WTC11 (cell line): ENCODE measurements around the gene LYPD6. TPM values are rescaled to one million over a fixed set of nuclear protein-coding genes. Genes with fewer than 3 reads are reported as not detected.

Source experiments
- ATAC-seq: fragments of 200-7000 bp; cut with Tn5 transposase; 2 replicates; pipeline ENCODE4 v1.10.0; 2021; ENCODE audit warnings: mild to moderate bottlenecking, moderate library complexity
- CTCF ChIA-PET: fragments of 300-600 bp; sonication (Branson Sonifier 250); formaldehyde crosslinking; loops from one replicate; lab custom pipeline; 2021; ENCODE audit warnings: antibody characterized with exemption; lab: Charles Lee
- POLR2A ChIA-PET: fragments of 350-600 bp; sonication (Branson Sonifier 250); formaldehyde crosslinking; loops from one replicate; lab custom pipeline; 2021; ENCODE audit warnings: antibody characterized with exemption; lab: Charles Lee
- DNase-seq: peaks from one replicate; pipeline ENCODE4 v3.0.0; 2021; ENCODE audit warnings: low spot score
- H3K27ac Mint-ChIP-seq: 2 replicates; pipeline ENCODE4 v1.8.0; 2021; ENCODE audit warnings: mixed read lengths
- H3K27me3 Mint-ChIP-seq: 2 replicates; pipeline ENCODE4 v1.8.0; 2021; ENCODE audit warnings: low read depth, mild to moderate bottlenecking, moderate library complexity, mixed read lengths
- H3K36me3 Mint-ChIP-seq: 2 replicates; pipeline ENCODE4 v1.8.0; 2021; ENCODE audit warnings: mixed read lengths
- H3K4me1 Mint-ChIP-seq: 2 replicates; pipeline ENCODE4 v1.8.0; 2022; ENCODE audit warnings: mixed read lengths
- H3K4me3 Mint-ChIP-seq: 2 replicates; pipeline ENCODE4 v1.8.0; 2021; ENCODE audit warnings: mild to moderate bottlenecking, moderate library complexity, mixed read lengths
- H3K9me3 Mint-ChIP-seq: 2 replicates; pipeline ENCODE4 v1.8.0; 2021; ENCODE audit warnings: mixed read lengths
- AFF4 ChIP-seq: sonication (generic); formaldehyde crosslinking; IDR thresholded peaks from 2 replicates; pipeline ENCODE4 v1.8.1; 2023; ENCODE audit warnings: mild to moderate bottlenecking, missing genetic modification reagents, borderline replicate concordance
- ETV6 ChIP-seq: sonication (generic); formaldehyde crosslinking; IDR thresholded peaks from 2 replicates; pipeline ENCODE4 v1.8.1; 2022; ENCODE audit warnings: mild to moderate bottlenecking, missing genetic modification reagents
- FOXP4 ChIP-seq: sonication (generic); formaldehyde crosslinking; IDR thresholded peaks from 2 replicates; pipeline ENCODE4 v1.8.0; 2022; ENCODE audit warnings: mild to moderate bottlenecking, missing genetic modification reagents
- IRF1 ChIP-seq: sonication (generic); formaldehyde crosslinking; IDR thresholded peaks from 2 replicates; pipeline ENCODE4 v1.8.0; 2023; ENCODE audit warnings: missing genetic modification reagents
- JUN ChIP-seq: sonication (generic); formaldehyde crosslinking; IDR thresholded peaks from 2 replicates; pipeline ENCODE4 v1.8.0; 2023; ENCODE audit warnings: mild to moderate bottlenecking, missing genetic modification reagents
- KAT7 ChIP-seq: sonication (generic); formaldehyde crosslinking; IDR thresholded peaks from 2 replicates; pipeline ENCODE4 v1.8.1; 2023; ENCODE audit warnings: missing genetic modification reagents, mild to moderate bottlenecking, borderline replicate concordance
- MLX ChIP-seq: sonication (generic); formaldehyde crosslinking; IDR thresholded peaks from 2 replicates; pipeline ENCODE4 v1.8.1; 2023; ENCODE audit warnings: mild to moderate bottlenecking, missing genetic modification reagents, moderate library complexity
- SP1 ChIP-seq: sonication (generic); formaldehyde crosslinking; conservative IDR thresholded peaks from 2 replicates; pipeline ENCODE4 v1.8.1; 2022; ENCODE audit warnings: missing genetic modification reagents
- TEAD1 ChIP-seq: sonication (generic); formaldehyde crosslinking; IDR thresholded peaks from 2 replicates; pipeline ENCODE4 v1.8.0; 2022; ENCODE audit warnings: mild to moderate bottlenecking, missing genetic modification reagents
- ZBTB43 ChIP-seq: sonication (generic); formaldehyde crosslinking; IDR thresholded peaks from 2 replicates; pipeline ENCODE4 v1.8.1; 2023; ENCODE audit warnings: mild to moderate bottlenecking, missing genetic modification reagents
- ZNF138 ChIP-seq: sonication (generic); formaldehyde crosslinking; conservative IDR thresholded peaks from 2 replicates; pipeline ENCODE4 v1.8.1; 2022; ENCODE audit warnings: mild to moderate bottlenecking, moderate library complexity, missing genetic modification reagents
- ZNF232 ChIP-seq: sonication (generic); formaldehyde crosslinking; IDR thresholded peaks from 2 replicates; pipeline ENCODE4 v1.8.0; 2022; ENCODE audit warnings: mild to moderate bottlenecking, missing genetic modification reagents
- total RNA-seq: library from RNA; stranded (reverse); gene quantifications from 3 replicates; pipeline ENCODE4 v1.2.3, GENCODE V29; 2021
- TF ChIP-seq, protein P1 (sequence below): sonication (generic); formaldehyde crosslinking; IDR thresholded peaks from 2 replicates; pipeline ENCODE4 v1.8.0; 2022; ENCODE audit warnings: mild to moderate bottlenecking, missing genetic modification reagents
- TF ChIP-seq, protein P2 (sequence below): fragments of 200-600 bp; IDR thresholded peaks from 2 replicates; pipeline ENCODE4 v1.8.0; 2022; ENCODE audit warnings: antibody characterized with exemption

LYPD6 gene
- total RNA-seq, 1 experiment from 2014 or later = 4.8 TPM

- peaks cover 8% of the 10 kb centered on the region for H3K4me1 Mint-ChIP-seq
- no peaks in the 10 kb centered on the region; the same call in 1 of the 2 replicates for H3K27me3 Mint-ChIP-seq
- TF ChIP-seq JUN (CRISPR knock-in tag) = no peak
- no peak for TF ChIP-seq KAT7 (CRISPR knock-in tag)
- TF ChIP-seq, protein P1, sequence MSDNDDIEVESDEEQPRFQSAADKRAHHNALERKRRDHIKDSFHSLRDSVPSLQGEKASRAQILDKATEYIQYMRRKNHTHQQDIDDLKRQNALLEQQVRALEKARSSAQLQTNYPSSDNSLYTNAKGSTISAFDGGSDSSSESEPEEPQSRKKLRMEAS (CRISPR knock-in tag) = no peak
- TF ChIP-seq AFF4 (CRISPR knock-in tag) = no peak
- TF ChIP-seq ZNF138 (CRISPR knock-in tag) = no peak
- TF ChIP-seq, all 79 proteins: peak for 0
- 0 out of 2 replicates have a peak, but pooled peaks cover 2% of the 10 kb centered on the region for H3K36me3 Mint-ChIP-seq
- DNase-seq (no peak), ATAC-seq (peak; percentile 34; the same call in 1 of the 2 replicates)
- ChIA-PET POLR2A (no interaction called here), CTCF (interaction anchor here (1.7 kb wide), 1 partner anchor 9 kb away, joined by 4 read pairs; no protein-coding TSS in a partner anchor)
- H3K9me3 Mint-ChIP-seq = peaks cover 6% of the 10 kb centered on the region; the same call in 1 of the 2 replicates
- H3K27ac Mint-ChIP-seq = no peak overlapping the region
- H3K4me3 Mint-ChIP-seq = no peak overlapping the region
Measured at GRCh38 chr2:149320362-149320761, 10.0 kb upstream of the LYPD6 start.

DNA sequence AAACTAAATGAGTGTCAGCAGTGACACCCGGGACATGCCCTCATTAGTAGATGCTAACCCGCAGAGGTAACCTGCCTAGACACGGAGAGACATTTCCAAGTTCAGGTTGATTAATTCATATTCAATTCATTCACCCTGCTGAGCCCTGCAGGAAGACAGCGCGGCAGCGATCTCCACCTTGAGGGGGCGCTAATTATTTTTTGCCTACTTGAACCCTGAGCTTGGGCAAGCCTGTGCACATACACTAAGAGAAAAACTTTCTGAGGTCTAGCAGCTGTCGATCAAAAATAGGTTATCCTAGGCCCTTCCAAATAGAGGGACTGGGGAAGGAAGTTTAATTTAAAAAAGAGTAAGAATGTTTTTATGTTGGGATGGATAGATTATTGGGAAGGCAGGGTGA lies 1.3 kb upstream of the LYPD6 start:
- Mint-ChIP-seq H3K4me1 (peaks cover 27% of the 10 kb centered on the region), H3K36me3 (no peaks in the 10 kb centered on the region), H3K27me3 (peaks cover 20% of the 10 kb centered on the region), H3K9me3 (no peaks in the 10 kb centered on the region), H3K27ac (no peak overlapping the region), H3K4me3 (peak overlapping the region; percentile 77)
- ChIA-PET CTCF (interaction anchor here (0.6 to 3.1 kb wide), 25 partner anchors 8 to 312 kb away, joined by 3 to 18 read pairs (median 3); partner anchors contain the start of gene LYPD6B), POLR2A (no interaction called here)
- TF ChIP-seq, protein P2, sequence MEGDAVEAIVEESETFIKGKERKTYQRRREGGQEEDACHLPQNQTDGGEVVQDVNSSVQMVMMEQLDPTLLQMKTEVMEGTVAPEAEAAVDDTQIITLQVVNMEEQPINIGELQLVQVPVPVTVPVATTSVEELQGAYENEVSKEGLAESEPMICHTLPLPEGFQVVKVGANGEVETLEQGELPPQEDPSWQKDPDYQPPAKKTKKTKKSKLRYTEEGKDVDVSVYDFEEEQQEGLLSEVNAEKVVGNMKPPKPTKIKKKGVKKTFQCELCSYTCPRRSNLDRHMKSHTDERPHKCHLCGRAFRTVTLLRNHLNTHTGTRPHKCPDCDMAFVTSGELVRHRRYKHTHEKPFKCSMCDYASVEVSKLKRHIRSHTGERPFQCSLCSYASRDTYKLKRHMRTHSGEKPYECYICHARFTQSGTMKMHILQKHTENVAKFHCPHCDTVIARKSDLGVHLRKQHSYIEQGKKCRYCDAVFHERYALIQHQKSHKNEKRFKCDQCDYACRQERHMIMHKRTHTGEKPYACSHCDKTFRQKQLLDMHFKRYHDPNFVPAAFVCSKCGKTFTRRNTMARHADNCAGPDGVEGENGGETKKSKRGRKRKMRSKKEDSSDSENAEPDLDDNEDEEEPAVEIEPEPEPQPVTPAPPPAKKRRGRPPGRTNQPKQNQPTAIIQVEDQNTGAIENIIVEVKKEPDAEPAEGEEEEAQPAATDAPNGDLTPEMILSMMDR = peak; percentile 46; the same call in 1 of the 2 replicates
- TF ChIP-seq ZNF232 = no peak
- ATAC-seq (no peak), DNase-seq (peak; percentile 52)

DNA sequence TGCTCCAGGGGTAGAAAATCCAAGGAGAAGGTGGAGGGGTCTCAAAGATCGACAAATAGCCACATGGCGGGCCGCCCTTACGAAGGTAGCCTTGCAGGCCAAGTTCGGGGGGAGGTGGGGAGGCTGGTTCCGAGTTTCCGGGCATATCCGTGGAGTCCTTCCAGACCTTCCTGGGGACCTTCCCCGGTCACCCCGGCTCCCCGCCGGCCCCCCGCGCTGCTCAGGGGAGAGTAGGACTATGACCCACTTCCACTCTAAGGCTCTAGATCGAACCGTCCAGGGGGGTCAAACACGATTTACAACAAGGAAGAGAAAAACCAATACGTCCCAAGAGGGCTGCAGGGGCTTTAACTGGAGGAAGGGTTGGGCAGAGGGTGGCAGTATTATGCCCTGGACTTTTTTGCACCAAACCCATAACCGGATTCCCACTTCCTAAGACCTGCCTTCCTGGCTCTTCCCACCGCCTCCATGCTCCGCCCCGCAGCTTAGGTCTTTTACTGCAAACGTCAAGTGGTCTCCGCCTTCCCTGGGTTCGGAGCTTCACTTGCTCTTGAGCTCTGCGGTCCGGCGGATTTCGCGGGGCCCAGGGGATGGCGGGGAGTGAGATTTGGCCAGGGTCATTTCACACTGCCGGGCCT lies 779 bp upstream of the LYPD6 start:
- DNase-seq (peak; percentile 70), ATAC-seq (peak; percentile 64)
- Mint-ChIP-seq H3K36me3 (no peaks in the 10 kb centered on the region), H3K27ac (no peak overlapping the region; the same call in 1 of the 2 replicates), H3K27me3 (peaks cover 20% of the 10 kb centered on the region), H3K4me3 (peak overlapping the region; percentile 77), H3K4me1 (peaks cover 27% of the 10 kb centered on the region), H3K9me3 (no peaks in the 10 kb centered on the region)
- ChIA-PET CTCF (interaction anchor here (0.6 to 3.1 kb wide), 28 partner anchors 9 to 313 kb away, joined by 3 to 18 read pairs (median 3); partner anchors contain the start of gene LYPD6B), POLR2A (interaction anchor here (0.6 kb wide), 1 partner anchor 202 kb away, joined by 3 read pairs; no protein-coding TSS in a partner anchor)
- TF ChIP-seq FOXP4 (CRISPR knock-in tag) (0 out of 2 replicates have a peak, but pooled peaks have one; percentile 31), TEAD1 (CRISPR knock-in tag) (no peak), IRF1 (no peak), SP1 (no peak), ZBTB43 (CRISPR knock-in tag) (no peak), ETV6 (CRISPR knock-in tag) (0 out of 2 replicates have a peak, but pooled peaks have one; percentile 12), MLX (CRISPR knock-in tag) (no peak)
